Smooth muscle cell (in vitro differentiated cells): ENCODE measurements around the gene GNAQ. TPM values are rescaled to one million over a fixed set of nuclear protein-coding genes. Genes with fewer than 3 reads are reported as not detected.

Source experiments
- DNase-seq: peaks from one replicate; lab custom pipeline; 2025; ENCODE audit not compliant: unreplicated experiment; lab: John Stamatoyannopoulos, UW
- H2AFZ ChIP-seq: fragments of 200-600 bp; sonication (generic); 2 replicates; pipeline ENCODE4 v1.6.0; 2016; ENCODE audit warnings: antibody characterized with exemption, low read depth, mild to moderate bottlenecking
- H3F3A ChIP-seq: fragments of 200-600 bp; sonication (generic); 2 replicates; pipeline ENCODE4 v1.6.0; 2017; ENCODE audit warnings: antibody characterized with exemption, low read depth
- H3K27ac ChIP-seq: fragments of 200-600 bp; sonication (generic); 2 replicates; pipeline ENCODE4 v1.5.1; 2016; ENCODE audit warnings: low read depth, mild to moderate bottlenecking
- H3K27me3 ChIP-seq: fragments of 200-600 bp; sonication (generic); 2 replicates; pipeline ENCODE4 v1.6.1; 2016; ENCODE audit warnings: low read depth, mild to moderate bottlenecking
- H3K36me3 ChIP-seq: fragments of 200-600 bp; sonication (generic); 2 replicates; pipeline ENCODE4 v1.5.1; 2016; ENCODE audit warnings: low read depth
- H3K4me1 ChIP-seq: fragments of 200-600 bp; sonication (generic); 2 replicates; pipeline ENCODE4 v1.5.1; 2016; ENCODE audit warnings: low read depth
- H3K4me2 ChIP-seq: fragments of 200-600 bp; sonication (generic); 2 replicates; pipeline ENCODE4 v1.6.0; 2016; ENCODE audit warnings: mild to moderate bottlenecking
- H3K4me3 ChIP-seq: fragments of 200-600 bp; sonication (generic); 2 replicates; pipeline ENCODE4 v1.5.1; 2016; ENCODE audit warnings: mild to moderate bottlenecking
- H3K79me2 ChIP-seq: fragments of 200-600 bp; sonication (generic); 2 replicates; pipeline ENCODE4 v1.6.0; 2016; ENCODE audit warnings: low read depth, mild to moderate bottlenecking
- H3K9ac ChIP-seq: fragments of 200-600 bp; sonication (generic); 2 replicates; pipeline ENCODE4 v1.6.0; 2016; ENCODE audit warnings: low read depth
- H3K9me3 ChIP-seq: fragments of 200-600 bp; sonication (generic); replicated peaks from 2 replicates; pipeline ENCODE4 v1.5.1; 2016; ENCODE audit warnings: low read depth
- H4K20me1 ChIP-seq: fragments of 200-600 bp; sonication (generic); 2 replicates; pipeline ENCODE4 v1.6.0; 2016; ENCODE audit warnings: low read depth
- WGBS: methylation state at CpG from one replicate; pipeline ENCODE4 v1.1.7; 2016; ENCODE audit warnings: low lambda C conversion rate; 5-methylcytosine and 5-hydroxymethylcytosine counted together
- polyA plus RNA-seq: library from polyadenylated mRNA; unstranded; fragments of >200 nt; fragmentation: Nextera tagmentation; extraction: Ambion mirVana; gene quantifications from 2 replicates; pipeline ENCODE4 v1.2.1, GENCODE V29; 2016
- total RNA-seq: library from RNA; depleted of rRNA; stranded (reverse); fragments of >200 nt; gene quantifications from 2 replicates; pipeline ENCODE4 v1.2.3, GENCODE V29; 2014
- TF ChIP-seq, protein P1 (sequence below): fragments of 200-600 bp; sonication (generic); IDR thresholded peaks from 2 replicates; pipeline ENCODE4 v1.5.1; 2017; ENCODE audit warnings: borderline replicate concordance, mild to moderate bottlenecking, antibody characterized with exemption; ENCODE audit not compliant: insufficient read depth, poor library complexity, severe bottlenecking

Gene GNAQ
- total and polyA plus RNA-seq, 2 experiments from 2014 or later: 12.5 to 41.4 TPM

DNA sequence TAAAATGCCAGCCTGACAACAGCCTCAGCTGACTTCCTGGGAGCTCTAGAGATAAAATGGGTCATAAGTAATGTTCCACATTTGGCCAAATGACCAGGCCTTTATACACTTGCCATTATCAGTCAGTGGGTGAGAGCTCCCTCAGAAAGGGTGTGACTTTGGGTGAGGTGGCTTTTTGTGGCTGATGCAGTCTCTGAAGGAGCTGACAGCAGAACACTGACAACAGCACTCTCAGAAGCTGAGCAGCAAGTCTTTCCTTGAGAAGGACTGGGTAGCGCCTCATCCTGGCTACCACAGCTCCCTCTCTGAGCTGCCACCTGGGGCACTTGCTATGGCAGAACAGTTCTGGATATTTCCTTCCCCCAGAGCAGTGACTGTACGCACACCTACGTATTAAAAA lies 22.0 kb upstream of the GNAQ start:
- no peak overlapping the region for H3K9ac ChIP-seq
- H3K27me3 ChIP-seq: no peaks in the 10 kb centered on the region
- TF ChIP-seq, protein P1, sequence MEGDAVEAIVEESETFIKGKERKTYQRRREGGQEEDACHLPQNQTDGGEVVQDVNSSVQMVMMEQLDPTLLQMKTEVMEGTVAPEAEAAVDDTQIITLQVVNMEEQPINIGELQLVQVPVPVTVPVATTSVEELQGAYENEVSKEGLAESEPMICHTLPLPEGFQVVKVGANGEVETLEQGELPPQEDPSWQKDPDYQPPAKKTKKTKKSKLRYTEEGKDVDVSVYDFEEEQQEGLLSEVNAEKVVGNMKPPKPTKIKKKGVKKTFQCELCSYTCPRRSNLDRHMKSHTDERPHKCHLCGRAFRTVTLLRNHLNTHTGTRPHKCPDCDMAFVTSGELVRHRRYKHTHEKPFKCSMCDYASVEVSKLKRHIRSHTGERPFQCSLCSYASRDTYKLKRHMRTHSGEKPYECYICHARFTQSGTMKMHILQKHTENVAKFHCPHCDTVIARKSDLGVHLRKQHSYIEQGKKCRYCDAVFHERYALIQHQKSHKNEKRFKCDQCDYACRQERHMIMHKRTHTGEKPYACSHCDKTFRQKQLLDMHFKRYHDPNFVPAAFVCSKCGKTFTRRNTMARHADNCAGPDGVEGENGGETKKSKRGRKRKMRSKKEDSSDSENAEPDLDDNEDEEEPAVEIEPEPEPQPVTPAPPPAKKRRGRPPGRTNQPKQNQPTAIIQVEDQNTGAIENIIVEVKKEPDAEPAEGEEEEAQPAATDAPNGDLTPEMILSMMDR: no peak
- no peaks in the 10 kb centered on the region for H3K36me3 ChIP-seq
- no peaks in the 10 kb centered on the region for H3K4me1 ChIP-seq
- no peaks in the 10 kb centered on the region for H4K20me1 ChIP-seq
- no peak for DNase-seq
- H3K79me2 ChIP-seq: no peaks in the 10 kb centered on the region
- H3K27ac ChIP-seq: no peak overlapping the region
- H3K4me2 ChIP-seq: no peak overlapping the region
- 88% methylated on average over 3 of the region's 3 CpGs for WGBS
- H2AFZ ChIP-seq: no peak overlapping the region
- no peak overlapping the region for H3K4me3 ChIP-seq
- H3K9me3 ChIP-seq: no peaks in the 10 kb centered on the region
- H3F3A ChIP-seq: no peaks in the 10 kb centered on the region

DNA sequence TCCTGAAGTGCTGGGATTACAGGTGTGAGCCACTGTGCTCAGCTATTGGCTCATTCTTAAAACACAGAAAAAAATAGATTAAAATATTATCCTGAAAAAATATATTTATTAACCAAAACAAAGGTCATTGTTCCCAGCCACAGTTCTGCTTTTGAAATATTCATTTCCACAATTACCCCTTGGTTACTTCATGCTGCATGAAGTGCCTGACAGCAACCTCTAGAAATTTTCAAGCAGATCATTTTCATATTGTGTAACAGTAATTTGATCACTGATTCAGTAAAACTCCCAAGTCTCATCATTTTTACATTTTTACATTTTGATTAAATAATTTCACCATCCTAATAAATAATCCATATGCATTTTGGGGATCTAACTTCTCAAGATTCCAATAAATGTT lies 18.8 kb upstream of the GNAQ start:
- TF ChIP-seq, protein P1: no peak
- Histone ChIP-seq H2AFZ (no peak overlapping the region), H3K4me3 (no peak overlapping the region)

DNA sequence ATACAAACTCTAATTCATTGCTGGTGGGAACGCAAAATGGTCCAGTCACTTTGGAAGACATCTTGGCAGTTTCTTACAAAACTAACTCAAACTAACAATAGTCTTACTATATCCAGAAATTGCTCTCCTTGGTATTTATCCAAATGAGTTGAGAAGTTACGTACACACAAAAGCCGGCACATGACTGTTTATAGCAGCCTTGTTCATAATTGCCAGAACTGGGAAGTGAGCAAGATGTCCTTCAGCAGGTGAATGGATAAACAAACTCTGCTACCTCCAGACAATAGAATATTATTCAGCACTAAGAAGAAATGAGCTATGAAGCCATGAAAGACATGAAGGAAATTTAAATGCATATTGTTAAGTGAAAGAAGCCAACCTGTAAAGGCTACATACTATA lies 17.9 kb upstream of the GNAQ start:
- 94% methylated on average over 3 of the region's 3 CpGs for WGBS
- Histone ChIP-seq H4K20me1 (no peaks in the 10 kb centered on the region), H3K36me3 (no peaks in the 10 kb centered on the region), H3K9ac (no peak overlapping the region), H3F3A (no peaks in the 10 kb centered on the region), H3K79me2 (no peaks in the 10 kb centered on the region), H3K9me3 (no peaks in the 10 kb centered on the region), H3K4me3 (no peak overlapping the region), H3K4me2 (no peak overlapping the region), H3K27ac (no peak overlapping the region), H3K27me3 (no peaks in the 10 kb centered on the region), H3K4me1 (no peaks in the 10 kb centered on the region), H2AFZ (no peak overlapping the region)
- DNase-seq: no peak
- TF ChIP-seq, protein P1: no peak

More for the DNA sequence above, 18.8 kb upstream of the GNAQ start:
- Histone ChIP-seq H3K36me3 (no peaks in the 10 kb centered on the region), H3K79me2 (no peaks in the 10 kb centered on the region), H3F3A (no peaks in the 10 kb centered on the region), H3K4me2 (no peak overlapping the region), H4K20me1 (no peaks in the 10 kb centered on the region), H3K27ac (no peak overlapping the region), H3K9me3 (no peaks in the 10 kb centered on the region), H3K4me1 (no peaks in the 10 kb centered on the region), H3K27me3 (no peaks in the 10 kb centered on the region), H3K9ac (no peak overlapping the region)
- DNase-seq: no peak

DNA sequence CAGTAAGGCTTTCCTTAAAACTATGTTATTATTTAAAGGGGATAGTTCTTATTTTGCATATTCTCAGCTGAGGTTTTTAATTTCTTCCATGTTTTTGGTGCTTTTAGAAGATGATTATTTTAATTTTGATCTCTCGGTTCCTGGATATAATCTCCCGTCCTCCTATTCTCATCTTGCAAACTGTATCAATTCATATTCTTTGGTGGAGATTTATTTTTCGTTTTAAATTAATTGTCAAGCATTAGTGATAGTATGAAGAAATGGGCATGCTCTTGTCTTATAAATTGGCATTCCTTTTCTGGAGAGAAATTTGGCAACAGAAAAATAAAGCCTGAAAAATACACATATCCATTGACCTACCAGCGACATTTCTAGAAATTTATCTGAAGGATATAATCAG lies 15.5 kb upstream of the GNAQ start:
- H4K20me1 ChIP-seq: no peaks in the 10 kb centered on the region
- no peaks in the 10 kb centered on the region for H3K4me1 ChIP-seq
- no peak overlapping the region for H3K4me2 ChIP-seq
- WGBS: 86% methylated on average over 4 of the region's 4 CpGs
- H3F3A ChIP-seq: no peaks in the 10 kb centered on the region
- no peak overlapping the region for H3K9ac ChIP-seq
- H3K36me3 ChIP-seq: no peaks in the 10 kb centered on the region
- TF ChIP-seq, protein P1: no peak
- no peaks in the 10 kb centered on the region for H3K79me2 ChIP-seq
- no peaks in the 10 kb centered on the region for H3K27me3 ChIP-seq
- no peak for DNase-seq
- H3K4me3 ChIP-seq: no peak overlapping the region
- H3K27ac ChIP-seq: no peak overlapping the region
- no peak overlapping the region for H2AFZ ChIP-seq
- H3K9me3 ChIP-seq: no peaks in the 10 kb centered on the region
